ENCODE measurements around the gene ZNF280B. TPM values are rescaled to one million over a fixed set of nuclear protein-coding genes. Genes with fewer than 3 reads are reported as not detected.

ZNF280B gene
- total RNA-seq, 2 donors from 2014 or later = 10.9 to 15.3 TPM

- Mint-ChIP-seq H3K4me3 (no peak overlapping the region), H3K27me3 (ENCODE audit: insufficient read depth) (peaks cover 71% of the 10 kb centered on the region), H3K27ac (no peak overlapping the region), H3K4me1 (no peaks in the 10 kb centered on the region), H3K36me3 (ENCODE audit: low read depth) (no peaks in the 10 kb centered on the region), H3K9me3 (no peaks in the 10 kb centered on the region)
- no peaks in the 10 kb centered on the region for H3K36me3 ChIP-seq (ENCODE audit: control insufficient read depth, insufficient read depth, low read length)
- WGBS, 2 experiments (ENCODE audit: insufficient coverage in 1 of 2, insufficient read length in 1 of 2) = 88 to 92% methylated on average over 1 to 4 of the region's 6 CpGs
- DNase-seq = no peak
- H3K4me1 ChIP-seq (ENCODE audit: control insufficient read depth, insufficient read depth, low read length) = no peaks in the 10 kb centered on the region
- TF ChIP-seq CTCF (conservative IDR thresholded peaks at IDR 0.05) = no peak
- H3K4me3 ChIP-seq (ENCODE audit: low read length) = no peak overlapping the region
- H3K9ac ChIP-seq (ENCODE audit: extremely low read depth, low read length, poor library complexity, severe bottlenecking) = no peak overlapping the region
- no peak overlapping the region for H3K27ac ChIP-seq (ENCODE audit: low read depth, low read length)
- H3K27me3 ChIP-seq (ENCODE audit: control insufficient read depth, insufficient read depth, low read length, poor library complexity, severe bottlenecking) = peaks cover 18% of the 10 kb centered on the region
- no peaks in the 10 kb centered on the region for H3K9me3 ChIP-seq (ENCODE audit: control insufficient read depth, low read length)
These were observed 28.0 kb upstream of the ZNF280B start for GRCh38 chr22:22536515-22536914.

GRCh38 chr22:22535662-22536061 lies 27.1 kb upstream of the ZNF280B start:
- DNase-seq = no peak
- Mint-ChIP-seq H3K27me3 (ENCODE audit: insufficient read depth) (peaks cover 72% of the 10 kb centered on the region), H3K4me3 (no peak overlapping the region), H3K36me3 (ENCODE audit: low read depth) (no peaks in the 10 kb centered on the region), H3K9me3 (no peaks in the 10 kb centered on the region), H3K27ac (no peak overlapping the region), H3K4me1 (no peaks in the 10 kb centered on the region)
- H3K27me3 ChIP-seq (ENCODE audit: control insufficient read depth, insufficient read depth, low read length, poor library complexity, severe bottlenecking) = peaks cover 18% of the 10 kb centered on the region
- H3K9me3 ChIP-seq (ENCODE audit: control insufficient read depth, low read length) = no peaks in the 10 kb centered on the region
- H3K4me3 ChIP-seq (ENCODE audit: low read length) = no peak overlapping the region
- H3K9ac ChIP-seq (ENCODE audit: extremely low read depth, low read length, poor library complexity, severe bottlenecking) = no peak overlapping the region
- TF ChIP-seq CTCF (conservative IDR thresholded peaks at IDR 0.05) = no peak
- H3K27ac ChIP-seq (ENCODE audit: low read depth, low read length) = no peak overlapping the region
- no peaks in the 10 kb centered on the region for H3K4me1 ChIP-seq (ENCODE audit: control insufficient read depth, insufficient read depth, low read length)
- H3K36me3 ChIP-seq (ENCODE audit: control insufficient read depth, insufficient read depth, low read length) = no peaks in the 10 kb centered on the region
- 88 to 89% methylated on average over 3 of the region's 3 CpGs for WGBS, 2 experiments (ENCODE audit: insufficient coverage in 1 of 2, insufficient read length in 1 of 2)

GRCh38 chr22:22534604-22535415 lies 26.3 kb upstream of the ZNF280B start:
- H3K27ac ChIP-seq (ENCODE audit: low read depth, low read length) = no peak overlapping the region
- H3K27me3 Mint-ChIP-seq (ENCODE audit: insufficient read depth) = peaks cover 64% of the 10 kb centered on the region

More at GRCh38 chr22:22534604-22535415, 26.3 kb upstream of the ZNF280B start:
- Histone ChIP-seq H3K9me3 (ENCODE audit: control insufficient read depth, low read length) (no peaks in the 10 kb centered on the region), H3K36me3 (ENCODE audit: control insufficient read depth, insufficient read depth, low read length) (no peaks in the 10 kb centered on the region), H3K4me1 (ENCODE audit: control insufficient read depth, insufficient read depth, low read length) (no peaks in the 10 kb centered on the region), H3K27me3 (ENCODE audit: control insufficient read depth, insufficient read depth, low read length, poor library complexity, severe bottlenecking) (peaks cover 18% of the 10 kb centered on the region), H3K9ac (ENCODE audit: extremely low read depth, low read length, poor library complexity, severe bottlenecking) (no peak overlapping the region), H3K4me3 (ENCODE audit: low read length) (no peak overlapping the region)
- no peaks in the 10 kb centered on the region for H3K9me3 Mint-ChIP-seq
- 88 to 91% methylated on average over 6 to 9 of the region's 9 CpGs for WGBS, 2 experiments (ENCODE audit: insufficient coverage in 1 of 2, insufficient read length in 1 of 2)
- no peak overlapping the region for H3K4me3 Mint-ChIP-seq
- no peak for DNase-seq
- no peak for TF ChIP-seq CTCF (conservative IDR thresholded peaks at IDR 0.05)
- no peaks in the 10 kb centered on the region for H3K36me3 Mint-ChIP-seq (ENCODE audit: low read depth)
- no peak overlapping the region for H3K27ac Mint-ChIP-seq
- H3K4me1 Mint-ChIP-seq = no peaks in the 10 kb centered on the region
